BJ (cell line): ENCODE measurements around the gene TMPRSS4. TPM values are rescaled to one million over a fixed set of nuclear protein-coding genes. Genes with fewer than 3 reads are reported as not detected.

ENCODE experiments used
- CTCF ChIA-PET: fragments of 350-600 bp; formaldehyde crosslinking; extraction: SDS; loops from one replicate; lab custom pipeline; 2021; ENCODE audit warnings: antibody characterized with exemption, inconsistent platforms; lab: Yijun Ruan, JAX
- POLR2A ChIA-PET: fragments of 300-600 bp; sonication (Branson Sonifier 250); formaldehyde crosslinking; extraction: SDS; loops from one replicate; lab custom pipeline; 2021; ENCODE audit warnings: antibody characterized with exemption; lab: Charles Lee
- DNase-seq: peaks from one replicate; pipeline ENCODE4 v3.0.0-alpha.2; 2011; ENCODE audit warnings: low read depth
- H3K27me3 ChIP-seq: 2 replicates; pipeline ENCODE4 v1.6.0; 2011; ENCODE audit warnings: low read length; ENCODE audit not compliant: control insufficient read depth, insufficient read depth
- H3K36me3 ChIP-seq: 2 replicates; pipeline ENCODE4 v1.5.1; 2011; ENCODE audit warnings: low read length; ENCODE audit not compliant: control insufficient read depth, insufficient read depth
- H3K4me3 ChIP-seq: 2 replicates; pipeline ENCODE4 v1.5.1; 2011; ENCODE audit warnings: low read depth, mild to moderate bottlenecking, control low read depth, low read length
- polyA plus RNA-seq: library from polyadenylated mRNA; depleted of rRNA; stranded (reverse); fragments of >200 nt; gene quantifications from 2 replicates; pipeline ENCODE4 v1.2.3, GENCODE V29; 2011
- TF ChIP-seq, protein P1 (sequence below): IDR thresholded peaks from 2 replicates; pipeline ENCODE4 v1.5.1; 2011; ENCODE audit warnings: low read depth, mild to moderate bottlenecking, control low read depth, inconsistent platforms, low read length, moderate library complexity; ENCODE audit not compliant: insufficient read depth

The TMPRSS4 gene
- polyA plus RNA-seq, 1 experiment = not detected

DNA sequence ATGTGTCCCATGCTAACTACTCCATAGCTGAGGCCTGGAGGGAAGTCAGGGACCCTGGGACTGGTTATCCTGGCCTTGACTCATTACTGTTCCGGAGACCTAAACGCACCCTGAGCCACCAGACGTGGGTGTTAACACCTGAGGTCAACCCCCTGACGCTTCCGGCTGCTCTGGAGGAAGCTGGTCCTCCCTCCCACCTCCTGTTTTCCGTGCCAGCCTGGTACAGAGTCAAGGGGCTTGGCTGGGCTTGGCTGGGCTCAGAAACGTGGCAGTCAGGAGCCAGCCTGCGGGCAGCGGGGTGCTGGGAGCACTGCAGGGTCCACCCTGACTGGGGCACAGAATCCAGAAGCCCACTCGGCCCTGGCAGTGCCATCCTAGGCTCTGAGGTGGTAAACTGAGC is 2.6 kb downstream of the TMPRSS4 start:
- TF ChIP-seq, protein P1, sequence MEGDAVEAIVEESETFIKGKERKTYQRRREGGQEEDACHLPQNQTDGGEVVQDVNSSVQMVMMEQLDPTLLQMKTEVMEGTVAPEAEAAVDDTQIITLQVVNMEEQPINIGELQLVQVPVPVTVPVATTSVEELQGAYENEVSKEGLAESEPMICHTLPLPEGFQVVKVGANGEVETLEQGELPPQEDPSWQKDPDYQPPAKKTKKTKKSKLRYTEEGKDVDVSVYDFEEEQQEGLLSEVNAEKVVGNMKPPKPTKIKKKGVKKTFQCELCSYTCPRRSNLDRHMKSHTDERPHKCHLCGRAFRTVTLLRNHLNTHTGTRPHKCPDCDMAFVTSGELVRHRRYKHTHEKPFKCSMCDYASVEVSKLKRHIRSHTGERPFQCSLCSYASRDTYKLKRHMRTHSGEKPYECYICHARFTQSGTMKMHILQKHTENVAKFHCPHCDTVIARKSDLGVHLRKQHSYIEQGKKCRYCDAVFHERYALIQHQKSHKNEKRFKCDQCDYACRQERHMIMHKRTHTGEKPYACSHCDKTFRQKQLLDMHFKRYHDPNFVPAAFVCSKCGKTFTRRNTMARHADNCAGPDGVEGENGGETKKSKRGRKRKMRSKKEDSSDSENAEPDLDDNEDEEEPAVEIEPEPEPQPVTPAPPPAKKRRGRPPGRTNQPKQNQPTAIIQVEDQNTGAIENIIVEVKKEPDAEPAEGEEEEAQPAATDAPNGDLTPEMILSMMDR = no peak
- ChIA-PET CTCF (no interaction called here), POLR2A (no interaction called here)
- no peaks in the 10 kb centered on the region for H3K36me3 ChIP-seq
- no peak overlapping the region for H3K4me3 ChIP-seq
- H3K27me3 ChIP-seq = no peaks in the 10 kb centered on the region
- DNase-seq = no peak

DNA sequence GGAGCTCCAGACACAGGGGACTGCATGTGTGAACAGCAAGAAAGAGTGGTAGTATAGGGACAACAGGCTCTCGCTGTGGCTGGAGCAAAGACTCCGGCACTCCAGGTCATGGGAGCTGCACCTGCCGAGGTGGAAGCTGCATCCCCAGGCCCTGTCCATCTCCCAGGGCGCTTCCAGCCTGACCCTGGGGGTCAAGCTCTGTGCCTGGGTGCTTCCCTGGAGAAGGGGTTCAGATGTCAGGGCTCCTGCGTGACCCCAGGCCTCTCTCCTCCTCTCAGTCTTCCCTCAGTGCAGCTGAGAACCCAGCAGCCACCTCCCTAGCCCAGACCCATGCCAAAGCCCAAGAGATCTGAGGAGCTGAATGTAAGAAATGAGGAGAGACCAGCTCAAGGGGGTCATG is 3.4 kb downstream of the TMPRSS4 start:
- POLR2A ChIA-PET = no interaction called here
- CTCF ChIA-PET = interaction anchor here (1.0 kb wide), 1 partner anchor 43 kb away, joined by 3 read pairs; no protein-coding TSS in a partner anchor
- Histone ChIP-seq H3K27me3 (no peaks in the 10 kb centered on the region), H3K4me3 (no peak overlapping the region), H3K36me3 (no peaks in the 10 kb centered on the region)
- TF ChIP-seq, protein P1 = no peak
- DNase-seq = no peak

DNA sequence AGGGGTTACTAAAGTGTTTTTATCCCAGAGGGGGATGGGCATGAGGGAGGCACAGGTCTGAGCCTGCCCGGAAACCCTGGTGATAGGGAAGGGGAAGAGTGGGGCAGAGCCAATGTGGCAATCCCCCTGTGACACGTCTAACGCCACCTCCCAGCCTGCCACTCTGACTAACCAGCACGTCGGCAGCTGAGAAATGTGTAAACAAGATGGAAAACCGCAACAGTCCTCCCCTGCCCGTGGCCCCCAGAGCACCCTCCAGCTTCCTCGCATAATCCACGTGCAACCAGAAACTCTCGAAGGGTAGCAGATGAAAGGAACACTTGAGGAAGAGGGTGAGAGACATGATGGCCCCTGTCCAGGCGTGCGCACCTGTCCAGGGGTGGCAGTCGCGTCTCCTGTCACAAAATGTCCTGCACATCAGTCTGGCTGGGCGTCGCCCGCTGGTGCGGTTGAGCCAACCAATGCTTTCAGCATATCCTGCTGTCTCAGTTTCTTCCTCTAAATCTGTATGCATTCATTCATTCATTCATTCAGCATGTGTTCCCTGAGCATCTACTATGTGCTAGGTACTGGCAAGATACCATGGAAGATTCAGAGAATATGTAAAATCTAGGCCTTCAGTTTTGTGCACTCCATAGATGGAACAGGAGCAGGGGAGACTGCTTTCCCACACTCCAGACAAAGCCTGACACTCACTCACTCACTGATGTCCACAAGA is 4.5 kb downstream of the TMPRSS4 start:
- DNase-seq = no peak
- Histone ChIP-seq H3K36me3 (no peaks in the 10 kb centered on the region), H3K4me3 (no peak overlapping the region), H3K27me3 (no peaks in the 10 kb centered on the region)
- TF ChIP-seq, protein P1 = no peak
- CTCF ChIA-PET = interaction anchor here (1.0 kb wide), 1 partner anchor 44 kb away, joined by 3 read pairs; no protein-coding TSS in a partner anchor
- POLR2A ChIA-PET = no interaction called here

DNA sequence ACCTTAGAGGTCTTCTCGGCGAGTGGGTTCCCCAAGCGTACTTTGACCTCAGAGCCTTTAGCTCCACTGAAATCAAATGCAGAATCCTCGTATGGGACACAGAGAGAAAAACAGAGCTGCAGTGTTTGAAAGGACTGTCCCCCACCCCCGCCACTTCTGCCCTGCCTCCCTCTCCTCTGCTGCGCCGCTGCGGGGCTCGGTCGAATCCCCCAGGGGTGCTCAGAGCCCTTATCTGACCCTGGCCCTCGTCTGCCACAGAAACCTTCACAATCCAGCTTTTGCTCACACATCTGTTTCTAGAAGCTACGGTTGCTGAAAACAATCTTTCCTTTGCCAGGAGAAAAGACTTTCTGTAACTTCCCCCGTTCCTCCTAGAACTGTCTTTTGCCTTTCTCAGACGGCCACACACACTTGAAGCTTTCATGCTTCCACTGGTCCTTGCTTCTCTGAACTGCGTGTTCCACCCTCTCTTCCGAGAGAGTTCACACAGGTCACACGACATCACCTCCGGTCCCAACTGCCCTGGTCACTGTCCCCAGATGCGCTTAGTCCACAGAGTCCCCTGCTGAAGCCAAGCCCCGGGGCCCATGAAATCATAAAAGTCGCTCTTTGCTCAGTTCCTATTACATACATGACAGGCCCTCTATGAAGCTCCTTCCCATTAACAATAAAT is 6.1 kb downstream of the TMPRSS4 start:
- CTCF ChIA-PET = interaction anchor here (0.6 kb wide), 1 partner anchor 275 kb away, joined by 3 read pairs; no protein-coding TSS in a partner anchor
- TF ChIP-seq, protein P1 = no peak
- DNase-seq = no peak
- Histone ChIP-seq H3K4me3 (no peak overlapping the region), H3K27me3 (no peaks in the 10 kb centered on the region), H3K36me3 (no peaks in the 10 kb centered on the region)
- POLR2A ChIA-PET = no interaction called here

DNA sequence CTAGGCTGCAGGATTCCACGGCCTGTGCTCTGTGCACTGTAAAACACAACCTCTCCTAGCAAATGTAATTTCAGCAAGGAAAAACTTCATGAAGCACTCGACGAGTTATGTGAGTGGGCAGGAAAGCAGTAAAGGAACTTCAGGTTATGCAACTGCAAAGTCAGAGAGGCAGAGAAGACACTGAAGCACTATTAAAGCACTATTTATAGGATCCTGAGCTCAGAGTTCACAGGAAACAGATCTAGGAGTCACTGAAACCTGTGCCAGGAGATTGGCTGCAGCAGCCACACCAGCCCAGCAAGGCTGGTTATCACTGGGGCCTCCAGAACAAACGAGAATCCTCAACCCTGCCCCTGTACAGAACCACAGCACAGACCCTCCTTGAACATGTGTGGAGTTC is 7.4 kb downstream of the TMPRSS4 start:
- H3K36me3 ChIP-seq = no peaks in the 10 kb centered on the region
- DNase-seq = no peak
- POLR2A ChIA-PET = interaction anchor here (0.6 kb wide), 1 partner anchor 35 kb away, joined by 4 read pairs; no protein-coding TSS in a partner anchor
- H3K4me3 ChIP-seq = no peak overlapping the region
- CTCF ChIA-PET = no interaction called here
- TF ChIP-seq, protein P1 = no peak
- no peaks in the 10 kb centered on the region for H3K27me3 ChIP-seq
